HuH-7.5 (cell line): ENCODE data around the gene TRH.

Source experiments
- DNase-seq: peaks from one replicate; pipeline ENCODE4 v3.0.0; 2011; ENCODE audit warnings: low spot score

The TRH gene

GRCh38 chr3:129974564-129974832, at the start of gene TRH:
TSS of gene TRH (plus strand) at chr3:129974720. CDS start at chr3:129975817, 1,097 bp downstream.
- no peak for DNase-seq

- no peak for DNase-seq
These were observed 47.4 kb upstream of the TRH start for GRCh38 chr3:129927072-129927471.

GRCh38 chr3:129929383-129929782, 45.1 kb upstream of the TRH start:
- no peak for DNase-seq

GRCh38 chr3:129933471-129933870, 41.0 kb upstream of the TRH start:
- DNase-seq: no peak

- peak; percentile 48 for DNase-seq
These were observed 40.0 kb upstream of the TRH start for GRCh38 chr3:129934234-129935123.

- no peak for DNase-seq
These were observed 37.8 kb upstream of the TRH start for GRCh38 chr3:129936757-129937156.

GRCh38 chr3:129937717-129938116, 36.8 kb upstream of the TRH start:
- no peak for DNase-seq

- DNase-seq: no peak
These were observed 36.2 kb upstream of the TRH start for GRCh38 chr3:129938140-129938930.

- DNase-seq: no peak
These were observed 34.4 kb upstream of the TRH start for GRCh38 chr3:129940086-129940485.

- DNase-seq: peak; percentile 75
These were observed 32.2 kb upstream of the TRH start for GRCh38 chr3:129942296-129942695.

- DNase-seq: no peak
These were observed 31.5 kb upstream of the TRH start for GRCh38 chr3:129943020-129943419.

- no peak for DNase-seq
These were observed 29.8 kb upstream of the TRH start for GRCh38 chr3:129944709-129945108.

GRCh38 chr3:129947538-129948240, 26.8 kb upstream of the TRH start:
- no peak for DNase-seq

GRCh38 chr3:129950318-129951046, 24.0 kb upstream of the TRH start:
- DNase-seq: no peak

- DNase-seq: no peak
These were observed 21.8 kb upstream of the TRH start for GRCh38 chr3:129952556-129953355.

GRCh38 chr3:129953621-129954020, 20.9 kb upstream of the TRH start:
- DNase-seq: no peak

- DNase-seq: no peak
These were observed 20.0 kb upstream of the TRH start for GRCh38 chr3:129954514-129954913.

- DNase-seq: no peak
These were observed 17.6 kb upstream of the TRH start for GRCh38 chr3:129956936-129957335.

- DNase-seq: no peak
These were observed 15.8 kb upstream of the TRH start for GRCh38 chr3:129958755-129959154.

GRCh38 chr3:129961141-129961541, 13.4 kb upstream of the TRH start:
- no peak for DNase-seq

- no peak for DNase-seq
These were observed 11.9 kb upstream of the TRH start for GRCh38 chr3:129962600-129962999.
